A549 (cell line): ENCODE results near the gene TGFBR3.

Experiments
- BHLHE40 ChIP-seq: IDR thresholded peaks from 2 replicates; pipeline ENCODE4 v1.6.1; 2012; ENCODE audit warnings: low read depth, low read length, inconsistent platforms
- CTCF ChIP-seq: fragments of >200 bp; sonication (Bioruptor Twin); formaldehyde crosslinking; IDR thresholded peaks from 3 replicates; pipeline ENCODE4 v1.5.1; 2016
- ELK1 ChIP-seq: fragments of 150-350 bp; IDR thresholded peaks from 2 replicates; pipeline ENCODE4 v1.6.1; 2014; ENCODE audit warnings: low read depth, mild to moderate bottlenecking, low read length
- EP300 ChIP-seq, 2 experiments: fragments of >200 bp; sonication (Bioruptor Twin); formaldehyde crosslinking; IDR thresholded peaks; 2 replicates in 1 of 2; 3 replicates in 1 of 2; pipeline ENCODE4 v1.6.1; 2016 to 2017
- JUN ChIP-seq, 2 experiments: fragments of >200 bp; sonication (Bioruptor Twin); formaldehyde crosslinking; IDR thresholded peaks; 2 replicates in 1 of 2; 3 replicates in 1 of 2; pipeline ENCODE4 v1.6.1; 2016 to 2017
- JUNB ChIP-seq: fragments of >200 bp; sonication (Bioruptor Twin); formaldehyde crosslinking; IDR thresholded peaks from 2 replicates; pipeline ENCODE4 v1.6.1; 2016
- POLR2A ChIP-seq: IDR thresholded peaks from 2 replicates; pipeline ENCODE4 v1.6.1; 2012; ENCODE audit warnings: mild to moderate bottlenecking, low read length
- POLR2AphosphoS2 ChIP-seq: conservative IDR thresholded peaks from 2 replicates; pipeline ENCODE4 v1.6.1; 2012; ENCODE audit warnings: low read length, improper control_type of control experiment, inconsistent platforms
- RCOR1 ChIP-seq: fragments of 150-350 bp; IDR thresholded peaks from 2 replicates; pipeline ENCODE4 v1.6.1; 2014; ENCODE audit warnings: antibody characterized with exemption, low read length, low read depth
- SMC3 ChIP-seq: fragments of >200 bp; sonication (Bioruptor Twin); formaldehyde crosslinking; IDR thresholded peaks from 3 replicates; pipeline ENCODE4 v1.6.1; 2018; ENCODE audit warnings: inconsistent platforms
- TF ChIP-seq, protein P1 (sequence below): fragments of 200-600 bp; sonication (generic); IDR thresholded peaks from 2 replicates; pipeline ENCODE4 v1.6.1; 2016; ENCODE audit warnings: antibody characterized with exemption, mild to moderate bottlenecking, moderate library complexity
- TF ChIP-seq, protein P2 (sequence below): IDR thresholded peaks from 2 replicates; pipeline ENCODE4 v1.6.1; 2012

GRCh38 chr1:91655912-91656449, 230.0 kb downstream of the TGFBR3 start:
- no peak for TF ChIP-seq CTCF
- TF ChIP-seq JUN (IDR thresholded peaks at IDR 0.05), result no peak
- TF ChIP-seq POLR2A, result no peak
- no peak for TF ChIP-seq RCOR1
- TF ChIP-seq ELK1, result no peak
- TF ChIP-seq POLR2AphosphoS2, result no peak
- TF ChIP-seq EP300 (IDR thresholded peaks at IDR 0.05), result no peak
- TF ChIP-seq JUNB, result no peak
- TF ChIP-seq BHLHE40, result no peak
- TF ChIP-seq, protein P1, sequence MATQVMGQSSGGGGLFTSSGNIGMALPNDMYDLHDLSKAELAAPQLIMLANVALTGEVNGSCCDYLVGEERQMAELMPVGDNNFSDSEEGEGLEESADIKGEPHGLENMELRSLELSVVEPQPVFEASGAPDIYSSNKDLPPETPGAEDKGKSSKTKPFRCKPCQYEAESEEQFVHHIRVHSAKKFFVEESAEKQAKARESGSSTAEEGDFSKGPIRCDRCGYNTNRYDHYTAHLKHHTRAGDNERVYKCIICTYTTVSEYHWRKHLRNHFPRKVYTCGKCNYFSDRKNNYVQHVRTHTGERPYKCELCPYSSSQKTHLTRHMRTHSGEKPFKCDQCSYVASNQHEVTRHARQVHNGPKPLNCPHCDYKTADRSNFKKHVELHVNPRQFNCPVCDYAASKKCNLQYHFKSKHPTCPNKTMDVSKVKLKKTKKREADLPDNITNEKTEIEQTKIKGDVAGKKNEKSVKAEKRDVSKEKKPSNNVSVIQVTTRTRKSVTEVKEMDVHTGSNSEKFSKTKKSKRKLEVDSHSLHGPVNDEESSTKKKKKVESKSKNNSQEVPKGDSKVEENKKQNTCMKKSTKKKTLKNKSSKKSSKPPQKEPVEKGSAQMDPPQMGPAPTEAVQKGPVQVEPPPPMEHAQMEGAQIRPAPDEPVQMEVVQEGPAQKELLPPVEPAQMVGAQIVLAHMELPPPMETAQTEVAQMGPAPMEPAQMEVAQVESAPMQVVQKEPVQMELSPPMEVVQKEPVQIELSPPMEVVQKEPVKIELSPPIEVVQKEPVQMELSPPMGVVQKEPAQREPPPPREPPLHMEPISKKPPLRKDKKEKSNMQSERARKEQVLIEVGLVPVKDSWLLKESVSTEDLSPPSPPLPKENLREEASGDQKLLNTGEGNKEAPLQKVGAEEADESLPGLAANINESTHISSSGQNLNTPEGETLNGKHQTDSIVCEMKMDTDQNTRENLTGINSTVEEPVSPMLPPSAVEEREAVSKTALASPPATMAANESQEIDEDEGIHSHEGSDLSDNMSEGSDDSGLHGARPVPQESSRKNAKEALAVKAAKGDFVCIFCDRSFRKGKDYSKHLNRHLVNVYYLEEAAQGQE, result no peak
- no peak for TF ChIP-seq SMC3
- TF ChIP-seq, protein P2, sequence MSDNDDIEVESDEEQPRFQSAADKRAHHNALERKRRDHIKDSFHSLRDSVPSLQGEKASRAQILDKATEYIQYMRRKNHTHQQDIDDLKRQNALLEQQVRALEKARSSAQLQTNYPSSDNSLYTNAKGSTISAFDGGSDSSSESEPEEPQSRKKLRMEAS, result no peak
